GM12878 (cell line): ENCODE measurements around the gene BTBD8. TPM values are rescaled to one million over a fixed set of nuclear protein-coding genes. Genes with fewer than 3 reads are reported as not detected.

ENCODE experiments used
- ATAC-seq: fragments of 200-7000 bp; cut with Tn5 transposase; 3 replicates; pipeline ENCODE4 v1.9.1; 2020; ENCODE audit warnings: mild to moderate bottlenecking, moderate library complexity
- BruUV-seq: library from RNA; stranded (reverse); fragments of 400-500 nt; replicated peaks from 2 replicates; lab custom pipeline; 2021; lab: Mats Ljungman, UMichigan
- CTCF ChIA-PET: fragments of 300-600 bp; sonication (Branson Sonifier 250); formaldehyde crosslinking; extraction: SDS; loops from one replicate; lab custom pipeline; 2021; ENCODE audit warnings: inconsistent platforms; lab: Yijun Ruan, JAX
- POLR2A ChIA-PET: fragments of 350-600 bp; formaldehyde crosslinking; extraction: SDS; loops from one replicate; lab custom pipeline; 2021; ENCODE audit warnings: inconsistent platforms; lab: Charles Lee
- RAD21 ChIA-PET: fragments of 300-600 bp; sonication (Branson Sonifier 250); formaldehyde crosslinking; loops from one replicate; lab custom pipeline; 2023; ENCODE audit warnings: antibody characterized with exemption; ENCODE audit not compliant: unreplicated experiment; lab: Charles Lee
- SMC1A ChIA-PET: fragments of 300-600 bp; sonication (Branson Sonifier 250); formaldehyde crosslinking; loops from one replicate; lab custom pipeline; 2023; ENCODE audit not compliant: unreplicated experiment, uncharacterized antibody; lab: Charles Lee
- DNase-seq: peaks from one replicate; pipeline ENCODE4 v3.0.0-alpha.2; 2011; ENCODE audit warnings: low read depth, low spot score
- FAIRE-seq: peaks from 3 replicates; lab custom pipeline; 2011; peaks lifted over from hg19 to GRCh38; lab: Jason Lieb, UNC
- H2AFZ ChIP-seq: 2 replicates; pipeline ENCODE4 v1.6.0; 2011; ENCODE audit warnings: low read depth, low read length, control low read depth; ENCODE audit not compliant: control insufficient read depth
- H3K27ac ChIP-seq: 2 replicates; pipeline ENCODE4 v1.5.1; 2011; ENCODE audit warnings: control low read depth; ENCODE audit not compliant: control insufficient read depth, insufficient read depth
- H3K27me3 ChIP-seq, 2 experiments: replicated peaks in 1 of 2; 2 replicates each; pipeline versions ENCODE4 v1.6.0 to v1.6.1; 2011; ENCODE audit warnings: low read length in 1 of 2; ENCODE audit not compliant: control insufficient read depth in 2 of 2, insufficient read depth in 2 of 2
- H3K36me3 ChIP-seq, 2 experiments: 2 replicates each; pipeline ENCODE4 v1.5.1; 2011; ENCODE audit warnings: low read length in 1 of 2; ENCODE audit not compliant: control insufficient read depth in 2 of 2, insufficient read depth in 2 of 2
- H3K4me1 ChIP-seq: 2 replicates; pipeline ENCODE4 v1.6.1; 2011; ENCODE audit warnings: mild to moderate bottlenecking, low read length, moderate library complexity, mixed read lengths; ENCODE audit not compliant: control insufficient read depth, insufficient read depth
- H3K4me2 ChIP-seq: 2 replicates; pipeline ENCODE4 v1.6.0; 2011; ENCODE audit warnings: control low read depth; ENCODE audit not compliant: control insufficient read depth, insufficient read depth
- H3K4me3 ChIP-seq: fragments of 200-600 bp; sonication (generic); 2 replicates; pipeline ENCODE4 v1.5.1; 2016
- H3K79me2 ChIP-seq: 2 replicates; pipeline ENCODE4 v1.6.0; 2011; ENCODE audit warnings: low read length; ENCODE audit not compliant: control insufficient read depth, insufficient read depth
- H3K9ac ChIP-seq: 2 replicates; pipeline ENCODE4 v1.8.0; 2011; ENCODE audit warnings: low read length, control low read depth, mixed read lengths; ENCODE audit not compliant: control insufficient read depth, insufficient read depth
- H3K9me3 ChIP-seq: replicated peaks from 3 replicates; pipeline ENCODE4 v1.5.1; 2011; ENCODE audit warnings: mild to moderate bottlenecking, low read length; ENCODE audit not compliant: control insufficient read depth, insufficient read depth
- H4K20me1 ChIP-seq: 2 replicates; pipeline ENCODE4 v1.6.0; 2011; ENCODE audit not compliant: control insufficient read depth, insufficient read depth
- CBX5 ChIP-seq: sonication (generic); IDR thresholded peaks from 2 replicates; pipeline ENCODE4 v1.6.1; 2016; ENCODE audit warnings: low read depth, moderate library complexity, mild to moderate bottlenecking, inconsistent platforms
- CREB1 ChIP-seq: IDR thresholded peaks from 2 replicates; pipeline ENCODE4 v1.6.1; 2012; ENCODE audit warnings: low read depth, mild to moderate bottlenecking, inconsistent platforms
- EED ChIP-seq: sonication (generic); IDR thresholded peaks from 2 replicates; pipeline ENCODE4 v1.6.1; 2016; ENCODE audit warnings: antibody characterized with exemption, low read depth
- ETV6 ChIP-seq, 2 experiments: fragments of 450-650 bp in 1 of 2; IDR thresholded peaks in 1 of 2; conservative IDR thresholded peaks in 1 of 2; 2 replicates each; pipeline ENCODE4 v1.6.1; 2014; ENCODE audit warnings: antibody characterized with exemption in 1 of 2, borderline replicate concordance in 1 of 2, low read depth in 1 of 2, mild to moderate bottlenecking in 1 of 2, moderate library complexity in 1 of 2
- EZH2 ChIP-seq: IDR thresholded peaks from 2 replicates; pipeline ENCODE4 v1.6.1; 2012; ENCODE audit warnings: low read depth, mild to moderate bottlenecking, control low read depth, inconsistent platforms, low read length, borderline replicate concordance; ENCODE audit not compliant: control insufficient read depth
- GATAD2B ChIP-seq: fragments of 450-650 bp; conservative IDR thresholded peaks from 2 replicates; pipeline ENCODE4 v1.6.1; 2017; ENCODE audit warnings: low read depth, mild to moderate bottlenecking, moderate library complexity
- HDAC6 ChIP-seq: fragments of 200-600 bp; sonication (generic); IDR thresholded peaks from one replicate; pipeline ENCODE4 v1.8.0; 2017; ENCODE audit warnings: antibody characterized with exemption; ENCODE audit not compliant: unreplicated experiment
- IKZF1 ChIP-seq: fragments of 450-650 bp; conservative IDR thresholded peaks from 2 replicates; pipeline ENCODE4 v1.6.1; 2017; ENCODE audit warnings: antibody characterized with exemption, mild to moderate bottlenecking
- LARP7 ChIP-seq: fragments of 450-650 bp; IDR thresholded peaks from 2 replicates; pipeline ENCODE4 v1.6.1; 2017; ENCODE audit warnings: mild to moderate bottlenecking
- MEF2B ChIP-seq: fragments of 450-650 bp; IDR thresholded peaks from 2 replicates; pipeline ENCODE4 v1.6.1; 2018; ENCODE audit warnings: mild to moderate bottlenecking, moderate library complexity; ENCODE audit not compliant: partially characterized antibody, poor library complexity, severe bottlenecking
- NFIC ChIP-seq: IDR thresholded peaks from 2 replicates; pipeline ENCODE4 v1.6.1; 2012; ENCODE audit warnings: low read depth, mild to moderate bottlenecking, inconsistent platforms, low read length, moderate library complexity
- NFYB ChIP-seq: IDR thresholded peaks from 2 replicates; pipeline ENCODE4 v1.6.1; 2011; ENCODE audit warnings: low read depth, mild to moderate bottlenecking, low read length, improper control_type of control experiment, moderate library complexity; ENCODE audit not compliant: insufficient read depth
- SMAD1 ChIP-seq: fragments of 450-650 bp; IDR thresholded peaks from 2 replicates; pipeline ENCODE4 v1.6.1; 2018; ENCODE audit warnings: mild to moderate bottlenecking, low read depth; ENCODE audit not compliant: partially characterized antibody
- SMAD5 ChIP-seq: IDR thresholded peaks from 2 replicates; pipeline ENCODE4 v1.6.1; 2016; ENCODE audit warnings: antibody characterized with exemption, low read depth
- SPI1 ChIP-seq: IDR thresholded peaks from 2 replicates; pipeline ENCODE4 v1.6.1; 2011; ENCODE audit warnings: low read depth, mild to moderate bottlenecking, low read length, moderate library complexity, borderline replicate concordance; ENCODE audit not compliant: insufficient read depth
- TBL1XR1 ChIP-seq: IDR thresholded peaks from 2 replicates; pipeline ENCODE4 v1.6.1; 2012; ENCODE audit warnings: low read depth, low read length, improper control_type of control experiment
- TCF12 ChIP-seq: IDR thresholded peaks from 2 replicates; pipeline ENCODE4 v1.6.1; 2011; ENCODE audit warnings: low read depth, mild to moderate bottlenecking, low read length
- ZNF274 ChIP-seq: IDR thresholded peaks from one replicate; pipeline ENCODE4 v1.8.0; 2011; ENCODE audit not compliant: insufficient read length, insufficient read depth
- ZNF384 ChIP-seq: IDR thresholded peaks from 2 replicates; pipeline ENCODE4 v1.6.1; 2012; ENCODE audit warnings: low read depth, mild to moderate bottlenecking, low read length, improper control_type of control experiment, borderline replicate concordance
- WGBS: methylation state at CpG from one replicate; pipeline ENCODE4 v1.1.6; 2016; ENCODE audit warnings: low lambda C conversion rate; ENCODE audit not compliant: insufficient replicate concordance, insufficient coverage; ENCODE audit errors: missing lambda C conversion rate; 5-methylcytosine and 5-hydroxymethylcytosine counted together
- in situ Hi-C: fragments of 300-500 bp; cut with MboI; formaldehyde crosslinking; loops from 9 replicates; pipeline ENCODE4 v1.14.3; 2018; ENCODE audit warnings: mixed read lengths
- intact Hi-C: fragments of 100-400 bp; cut with micrococcal nuclease; formaldehyde crosslinking; loops from one replicate; pipeline ENCODE4 v1.14.2; 2022; ENCODE audit not compliant: unreplicated experiment
- polyA plus RNA-seq, 11 experiments: library from polyadenylated mRNA; depleted of rRNA in 4 of 11; unstranded in 6 of 11; stranded (reverse) in 5 of 11; fragments of >200 nt; fragmentation: Nextera tagmentation in 4 of 11; fragmentation: Illumina TruSeq in 1 of 11; extraction: Ambion mirVana in 4 of 11; extraction: Trizol in 1 of 11; gene quantifications; 1 replicate in 1 of 11; 2 replicates in 10 of 11; pipeline versions ENCODE4 v1.2.1 to v1.2.3, GENCODE V29; 2011 to 2016; ENCODE audit warnings: inconsistent platforms in 2 of 11, missing spikeins in 2 of 11, low read depth in 1 of 11
- total RNA-seq, 4 experiments: library from RNA; depleted of rRNA in 3 of 4; stranded (reverse); fragments of >200 nt in 3 of 4; fragmentation: Illumina TruSeq in 1 of 4; extraction: Trizol in 1 of 4; gene quantifications; 2 replicates each; pipeline versions ENCODE4 v1.2.1 to v1.2.3, GENCODE V29; 2013 to 2021
- TF ChIP-seq, protein P1 (sequence below): IDR thresholded peaks from 2 replicates; pipeline ENCODE4 v1.6.1; 2011; ENCODE audit warnings: low read depth, low read length, improper control_type of control experiment, borderline replicate concordance
- TF ChIP-seq, protein P2 (sequence below): fragments of 450-650 bp; IDR thresholded peaks from 2 replicates; pipeline ENCODE4 v1.6.1; 2017; ENCODE audit warnings: mild to moderate bottlenecking, low read depth, inconsistent platforms; ENCODE audit not compliant: poor library complexity, severe bottlenecking

Gene BTBD8
- total and polyA plus RNA-seq, 10 of the 15 experiments (the other 5 are each of a cell fraction or from before 2014, with no cell fraction given): 0.07 to 0.32 (median 0.19) TPM; not detected in 1

DNA sequence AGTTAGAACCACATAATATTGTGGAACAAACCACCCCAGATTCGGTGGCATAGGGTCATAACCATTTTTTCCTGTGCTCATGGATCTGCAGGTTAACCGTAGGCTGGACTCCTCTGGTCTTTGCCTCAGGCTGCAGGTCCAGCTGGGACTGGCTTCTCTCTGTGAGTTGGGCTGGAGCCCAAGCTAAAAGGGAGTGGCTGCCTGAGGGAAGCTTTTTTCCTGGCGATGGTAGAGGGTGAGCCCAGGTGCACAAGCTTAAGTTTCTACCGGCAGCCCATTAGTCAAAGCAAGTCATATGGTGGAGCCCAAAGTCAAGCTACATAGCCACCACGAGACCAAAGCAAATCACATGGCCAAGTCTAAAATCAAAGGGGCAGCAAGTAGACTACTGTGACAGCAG is 36.5 kb upstream of the BTBD8 start (continued):
- TF ChIP-seq, protein P1, sequence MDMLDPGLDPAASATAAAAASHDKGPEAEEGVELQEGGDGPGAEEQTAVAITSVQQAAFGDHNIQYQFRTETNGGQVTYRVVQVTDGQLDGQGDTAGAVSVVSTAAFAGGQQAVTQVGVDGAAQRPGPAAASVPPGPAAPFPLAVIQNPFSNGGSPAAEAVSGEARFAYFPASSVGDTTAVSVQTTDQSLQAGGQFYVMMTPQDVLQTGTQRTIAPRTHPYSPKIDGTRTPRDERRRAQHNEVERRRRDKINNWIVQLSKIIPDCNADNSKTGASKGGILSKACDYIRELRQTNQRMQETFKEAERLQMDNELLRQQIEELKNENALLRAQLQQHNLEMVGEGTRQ: no peak
- TF ChIP-seq GATAD2B (no peak), NFIC (no peak), ZNF384 (no peak), SMAD1 (no peak), CREB1 (no peak), EED (no peak), TBL1XR1 (no peak)

DNA sequence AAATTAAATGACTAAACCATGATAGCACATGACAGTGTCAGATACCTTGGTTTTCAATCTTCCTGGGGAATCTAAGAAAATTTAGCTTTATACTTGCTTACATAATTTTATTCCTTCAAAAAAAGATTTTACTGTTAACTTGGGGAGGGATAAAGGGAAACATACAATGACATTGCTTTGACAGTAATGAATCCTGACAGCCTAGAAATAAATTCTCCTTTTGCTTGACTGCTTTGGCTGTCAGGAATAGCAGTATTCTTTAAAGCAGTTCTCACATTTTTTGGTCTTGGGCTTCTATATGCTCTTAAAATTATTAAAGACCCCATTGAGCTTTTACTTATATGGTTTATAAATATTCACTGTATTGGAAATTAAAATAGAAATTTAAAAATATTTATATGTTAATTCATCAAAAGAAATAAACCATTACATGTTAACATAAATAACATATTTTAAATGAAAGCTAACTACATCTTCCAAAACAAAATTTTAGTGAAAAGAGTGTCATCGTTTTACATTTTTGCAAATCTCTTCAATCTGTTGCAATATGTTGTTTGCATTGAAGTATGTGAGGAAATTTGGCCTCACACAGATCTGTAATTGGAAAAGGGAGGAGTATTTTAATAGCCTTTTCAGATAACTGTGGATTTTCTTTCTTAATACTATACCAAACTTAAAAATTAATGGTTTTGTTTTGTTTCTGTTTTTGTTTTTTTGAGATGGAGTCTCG is 34.2 kb upstream of the BTBD8 start:
- Histone ChIP-seq H4K20me1 (no peaks in the 10 kb centered on the region), H3K4me3 (no peak overlapping the region), H3K79me2 (no peaks in the 10 kb centered on the region), H3K27ac (no peak overlapping the region), H3K4me2 (no peak overlapping the region), H3K4me1 (no peaks in the 10 kb centered on the region), H3K27me3 (no peaks in the 10 kb centered on the region), H3K9ac (no peak overlapping the region), H3K36me3 (no peaks in the 10 kb centered on the region), H3K9me3 (no peaks in the 10 kb centered on the region), H2AFZ (no peak overlapping the region)
- intact Hi-C loops: no loop called here
- ATAC-seq (no peak), DNase-seq (no peak), FAIRE-seq (no peak)
- ChIA-PET RAD21 (no interaction called here), POLR2A (no interaction called here), CTCF (no interaction called here), SMC1A (no interaction called here)
- in situ Hi-C loops: no loop called here
- 36% methylated on average over 2 of the region's 2 CpGs for WGBS
- no TSS peak for BruUV-seq
- no peak for TF ChIP-seq IKZF1
- TF ChIP-seq CBX5: no peak
- no peak for TF ChIP-seq MEF2B
- no peak for TF ChIP-seq NFYB
- TF ChIP-seq ETV6 (conservative IDR thresholded peaks at IDR 0.05 in 1 of 2, IDR thresholded peaks at IDR 0.05 in 1 of 2; ENCODE audit: borderline replicate concordance in 1 of 2, low read depth in 1 of 2): no peak
- no peak for TF ChIP-seq EZH2
- TF ChIP-seq TCF12: no peak
- no peak for TF ChIP-seq SMAD5
- TF ChIP-seq HDAC6: no peak
- TF ChIP-seq, protein P2, sequence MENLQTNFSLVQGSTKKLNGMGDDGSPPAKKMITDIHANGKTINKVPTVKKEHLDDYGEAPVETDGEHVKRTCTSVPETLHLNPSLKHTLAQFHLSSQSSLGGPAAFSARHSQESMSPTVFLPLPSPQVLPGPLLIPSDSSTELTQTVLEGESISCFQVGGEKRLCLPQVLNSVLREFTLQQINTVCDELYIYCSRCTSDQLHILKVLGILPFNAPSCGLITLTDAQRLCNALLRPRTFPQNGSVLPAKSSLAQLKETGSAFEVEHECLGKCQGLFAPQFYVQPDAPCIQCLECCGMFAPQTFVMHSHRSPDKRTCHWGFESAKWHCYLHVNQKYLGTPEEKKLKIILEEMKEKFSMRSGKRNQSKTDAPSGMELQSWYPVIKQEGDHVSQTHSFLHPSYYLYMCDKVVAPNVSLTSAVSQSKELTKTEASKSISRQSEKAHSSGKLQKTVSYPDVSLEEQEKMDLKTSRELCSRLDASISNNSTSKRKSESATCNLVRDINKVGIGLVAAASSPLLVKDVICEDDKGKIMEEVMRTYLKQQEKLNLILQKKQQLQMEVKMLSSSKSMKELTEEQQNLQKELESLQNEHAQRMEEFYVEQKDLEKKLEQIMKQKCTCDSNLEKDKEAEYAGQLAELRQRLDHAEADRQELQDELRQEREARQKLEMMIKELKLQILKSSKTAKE: no peak
- TF ChIP-seq ZNF274: no peak
- no peak for TF ChIP-seq SPI1
- TF ChIP-seq LARP7: no peak
